GM21786 (cell line): ENCODE data around the gene PNPLA3.

Experiments used
- ATAC-seq: cut with Tn5 transposase; IDR thresholded peaks from one replicate; pipeline ENCODE4 v1.9.1; 2021; ENCODE audit not compliant: unreplicated experiment

PNPLA3 gene

GRCh38 chr22:43923191-43923590 is 414 bp upstream of the PNPLA3 start:
- no peak for ATAC-seq

GRCh38 chr22:43924877-43925276 is 1.3 kb downstream of the PNPLA3 start:
- ATAC-seq, result no peak

GRCh38 chr22:43925433-43926348 is 2.1 kb downstream of the PNPLA3 start:
- ATAC-seq, result no peak

DNA sequence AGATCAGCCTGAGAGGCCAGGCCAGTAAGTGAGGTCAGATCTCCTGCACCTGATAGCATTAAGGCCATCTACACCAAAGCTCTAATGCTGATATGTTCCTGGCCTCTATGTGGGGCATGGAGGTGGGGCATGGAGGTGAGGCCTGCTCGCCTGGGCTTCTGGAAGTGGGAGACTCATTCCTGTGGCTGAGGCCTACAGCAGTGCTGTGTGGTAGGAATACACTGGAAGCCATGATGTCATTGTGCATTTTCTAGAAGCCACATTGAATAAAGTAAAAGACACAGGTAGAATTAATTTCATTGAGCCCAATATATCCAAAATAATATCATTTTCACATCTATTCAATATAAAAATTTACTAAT is 2.7 kb downstream of the PNPLA3 start:
- ATAC-seq, result no peak

GRCh38 chr22:43928468-43928867 is 4.9 kb downstream of the PNPLA3 start:
- no peak for ATAC-seq

DNA sequence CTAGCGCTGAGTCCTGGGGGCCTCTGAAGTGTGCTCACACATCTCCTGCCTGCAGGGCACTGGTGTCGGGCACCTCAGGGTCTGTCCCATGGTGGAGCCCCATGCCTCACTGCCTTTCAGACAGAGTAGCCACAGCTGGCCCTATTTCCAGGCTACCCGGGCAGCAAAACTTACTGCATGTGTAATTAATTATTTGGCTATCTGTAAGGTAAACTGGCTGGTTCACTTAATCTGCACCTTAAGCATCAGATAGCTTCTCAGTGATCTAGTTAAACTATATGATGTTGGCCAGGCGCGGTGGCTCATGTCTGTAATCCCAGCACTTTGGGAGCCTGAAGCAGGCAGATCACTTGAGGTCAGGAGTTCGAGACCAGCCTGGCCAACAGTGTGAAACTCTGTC is 5.3 kb downstream of the PNPLA3 start:
- no peak for ATAC-seq

DNA sequence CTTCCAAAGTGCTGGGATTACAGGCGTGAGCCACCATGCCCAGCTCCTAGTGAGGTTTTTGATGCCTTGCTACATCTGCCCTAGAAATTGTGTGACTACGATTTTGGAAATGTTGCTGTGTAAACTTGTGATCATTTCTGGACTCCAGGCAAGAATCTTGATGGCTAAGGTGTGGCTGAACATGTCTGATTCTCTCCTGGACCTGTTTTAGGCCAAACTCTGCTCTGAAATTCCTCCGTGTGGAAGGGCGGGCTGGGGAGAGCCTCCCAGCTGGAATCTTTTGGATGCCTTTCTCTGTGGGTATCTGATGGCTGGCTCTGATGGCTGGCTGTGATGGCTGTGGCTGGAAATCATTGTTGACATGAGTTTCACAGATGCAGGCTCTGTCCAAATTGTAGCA is 8.2 kb downstream of the PNPLA3 start:
- no peak for ATAC-seq

GRCh38 chr22:43941449-43941848 is 17.8 kb downstream of the PNPLA3 start:
- ATAC-seq, result no peak

DNA sequence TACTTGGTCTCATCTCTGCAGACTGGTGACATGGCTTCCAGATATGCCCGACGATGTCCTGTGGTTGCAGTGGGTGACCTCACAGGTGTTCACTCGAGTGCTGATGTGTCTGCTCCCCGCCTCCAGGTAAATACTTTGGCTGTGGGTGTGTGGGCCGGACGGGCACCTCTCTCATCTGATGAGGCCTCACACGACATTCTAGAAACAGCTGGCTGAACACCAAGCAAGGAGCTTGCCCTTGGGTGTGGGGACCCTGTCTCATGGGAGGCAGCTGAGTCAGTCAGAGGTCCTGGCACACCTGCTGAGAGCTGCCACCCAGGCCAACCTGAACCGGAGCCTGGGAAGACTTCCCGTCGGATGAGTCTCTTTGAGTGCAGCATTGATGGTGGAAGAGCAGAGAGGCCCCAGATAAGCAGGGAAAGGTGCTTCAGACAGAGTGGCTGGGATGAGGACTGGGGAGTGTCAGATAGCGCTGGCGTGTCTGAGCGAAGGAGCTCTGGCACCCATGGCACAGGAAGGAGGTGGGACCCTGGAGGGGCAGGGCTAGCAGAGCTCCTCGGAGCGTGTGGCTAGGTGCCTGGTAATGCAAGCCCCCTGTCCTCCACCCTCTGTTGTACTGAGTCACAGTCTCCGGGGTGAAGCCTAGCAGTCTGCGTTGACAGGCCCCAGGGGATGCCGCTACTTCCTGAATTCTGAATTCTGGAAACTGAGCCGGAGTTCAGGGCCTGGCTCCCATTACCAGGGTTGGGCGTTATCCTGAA is 21.2 kb downstream of the PNPLA3 start:
- ATAC-seq, result no peak

GRCh38 chr22:43945632-43946383 is 22.2 kb downstream of the PNPLA3 start:
- ATAC-seq, result no peak

DNA sequence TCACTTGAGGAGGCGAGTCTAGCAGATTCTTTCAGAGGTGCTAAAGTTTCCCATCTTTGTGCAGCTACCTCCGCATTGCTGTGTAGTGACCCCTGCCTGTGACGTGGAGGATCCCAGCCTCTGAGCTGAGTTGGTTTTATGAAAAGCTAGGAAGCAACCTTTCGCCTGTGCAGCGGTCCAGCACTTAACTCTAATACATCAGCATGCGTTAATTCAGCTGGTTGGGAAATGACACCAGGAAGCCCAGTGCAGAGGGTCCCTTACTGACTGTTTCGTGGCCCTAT is 22.7 kb downstream of the PNPLA3 start:
- ATAC-seq, result no peak

GRCh38 chr22:43948836-43949406 is 25.3 kb downstream of the PNPLA3 start:
- no peak for ATAC-seq

GRCh38 chr22:43951391-43951790 is 27.8 kb downstream of the PNPLA3 start:
- ATAC-seq, result no peak

GRCh38 chr22:43951966-43952365 is 28.4 kb downstream of the PNPLA3 start:
- no peak for ATAC-seq

DNA sequence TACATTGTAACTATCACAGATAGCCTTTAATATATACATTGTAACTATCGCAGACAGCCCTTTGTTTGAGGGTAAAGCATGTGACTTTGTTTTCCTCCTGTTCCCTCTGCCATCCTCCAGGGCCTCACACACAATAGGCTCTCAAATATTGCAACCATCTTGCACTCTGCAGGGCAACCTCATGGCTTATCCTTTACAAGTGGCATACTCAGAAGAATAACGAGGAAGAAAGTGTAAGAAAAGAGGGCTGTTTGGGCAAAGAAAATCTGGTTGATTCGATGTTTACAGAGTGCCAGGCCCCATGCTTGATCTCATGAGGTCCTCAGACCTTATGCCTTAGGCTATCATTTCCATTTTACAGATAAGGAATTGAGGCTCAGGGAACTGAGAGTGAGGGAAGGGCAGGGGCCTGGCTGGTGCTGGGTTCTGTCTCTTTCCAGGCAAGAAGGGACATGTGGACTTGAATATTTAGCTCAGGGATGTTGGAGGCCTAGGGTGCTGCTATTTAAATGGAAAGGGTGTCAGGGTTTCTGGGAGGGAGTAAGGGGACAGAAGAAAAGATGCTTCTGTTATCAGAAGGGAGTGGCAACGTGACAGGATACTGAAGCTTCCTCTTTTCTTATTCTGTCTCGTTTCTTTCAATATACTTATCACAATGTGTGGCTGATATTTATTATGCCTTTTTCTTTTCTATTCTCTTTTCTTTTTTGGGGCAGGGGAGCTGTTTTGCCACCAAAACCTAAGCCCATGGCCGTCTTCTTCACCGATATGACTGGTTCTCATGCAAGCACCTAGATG is 30.6 kb downstream of the PNPLA3 start:
- no peak for ATAC-seq

DNA sequence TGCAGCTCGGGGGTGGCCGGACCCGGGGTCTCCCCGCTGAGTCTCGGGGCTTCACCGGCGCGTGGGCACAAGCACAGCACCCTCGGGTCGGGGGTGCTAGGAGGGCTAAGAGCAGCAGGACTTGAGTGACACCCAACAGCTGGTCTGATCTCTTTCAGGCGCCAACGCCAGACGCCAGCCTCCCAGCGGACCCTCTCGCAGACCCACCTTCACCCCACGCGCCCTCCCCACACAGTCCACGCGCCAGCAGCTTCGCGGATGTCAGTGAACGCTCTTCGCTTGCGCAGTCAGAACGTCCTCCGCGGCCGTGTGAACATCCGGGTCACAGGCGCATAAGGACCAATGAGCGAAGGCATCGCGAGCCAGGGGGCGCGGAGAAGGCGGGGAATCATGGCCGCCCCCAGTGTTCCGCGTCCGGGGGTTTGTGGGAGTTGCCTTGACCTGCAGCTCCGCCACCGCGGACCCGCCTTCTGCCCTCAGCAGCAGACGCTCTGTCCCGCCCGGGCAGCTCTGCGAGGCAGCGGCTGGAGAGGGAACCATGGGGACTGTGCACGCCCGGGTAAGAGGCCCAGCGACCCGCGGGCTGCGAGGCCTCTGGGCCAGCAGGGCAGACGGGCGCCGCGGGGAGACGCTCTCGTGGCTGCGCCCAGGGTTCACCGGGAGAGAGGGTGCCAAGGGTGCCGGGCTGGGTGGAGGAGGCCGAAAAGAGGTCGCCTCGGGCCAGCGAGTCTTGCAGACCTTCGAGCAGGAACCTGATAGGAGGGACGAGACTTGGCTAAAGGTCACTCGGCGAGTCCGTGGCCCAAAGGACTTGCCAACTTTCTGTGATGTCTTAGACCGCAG is 31.7 kb downstream of the PNPLA3 start, which contains the start of gene SAMM50:
SAMM50 (plus strand) TSS at position 403 of the 843 bp plus-strand sequence; CDS start at position 539, 136 bp downstream.
- peak; percentile 90 for ATAC-seq

GRCh38 chr22:43955883-43956782 is 32.5 kb downstream of the PNPLA3 start:
- ATAC-seq, result no peak

GRCh38 chr22:43956805-43957463 is 33.3 kb downstream of the PNPLA3 start:
- ATAC-seq, result no peak
